Effector CD8-positive, alpha-beta T cell (primary cell): Measurements from ENCODE around the gene MGAT4A.
A peak's percentile ranks its signal among the peaks of the same experiment; 100 is the strongest.

Source experiments
- DNase-seq: peaks from one replicate; lab custom pipeline; 2025; lab: John Stamatoyannopoulos, UW

The MGAT4A gene

DNA sequence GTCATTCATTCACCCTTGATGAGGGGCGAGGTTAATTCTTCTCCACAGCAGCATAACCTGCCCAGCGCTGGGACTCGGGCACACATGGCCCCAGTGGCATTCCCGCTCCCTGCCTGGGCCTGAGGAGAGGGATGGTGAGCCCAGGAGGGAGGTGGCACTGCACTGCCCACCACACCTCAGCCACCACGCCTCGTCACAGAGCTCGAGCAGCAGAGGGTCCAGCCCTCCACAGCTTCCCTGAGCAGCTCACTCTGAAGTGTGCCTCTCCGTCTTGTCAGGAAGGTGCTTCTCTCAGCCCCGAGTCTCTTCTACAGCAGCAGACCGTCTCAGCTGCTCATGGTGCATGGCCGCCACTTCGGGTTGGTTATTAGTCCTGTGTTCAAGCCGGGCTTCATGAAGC, 157.5 kb downstream of the MGAT4A start:
- no peak for DNase-seq

DNA sequence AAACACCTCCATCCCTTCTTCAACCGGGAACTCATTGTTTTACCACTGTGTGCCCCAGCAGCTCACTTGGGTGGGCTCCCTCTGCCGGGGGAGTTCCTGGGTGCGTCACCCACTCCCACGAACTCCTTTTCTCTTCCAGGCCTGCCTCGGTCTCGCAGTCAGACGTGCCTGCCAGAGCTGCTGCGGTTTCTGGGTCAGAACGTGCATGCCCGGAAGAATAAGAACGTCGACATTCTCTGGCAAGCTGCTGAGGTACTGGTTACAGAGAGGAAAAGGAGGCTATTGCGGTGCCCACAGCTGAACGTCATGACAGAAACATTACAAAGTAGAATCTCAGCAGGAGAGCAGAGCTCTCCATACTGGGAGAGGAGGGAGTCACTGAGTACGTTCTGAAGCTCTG, 158.3 kb downstream of the MGAT4A start:
- no peak for DNase-seq

DNA sequence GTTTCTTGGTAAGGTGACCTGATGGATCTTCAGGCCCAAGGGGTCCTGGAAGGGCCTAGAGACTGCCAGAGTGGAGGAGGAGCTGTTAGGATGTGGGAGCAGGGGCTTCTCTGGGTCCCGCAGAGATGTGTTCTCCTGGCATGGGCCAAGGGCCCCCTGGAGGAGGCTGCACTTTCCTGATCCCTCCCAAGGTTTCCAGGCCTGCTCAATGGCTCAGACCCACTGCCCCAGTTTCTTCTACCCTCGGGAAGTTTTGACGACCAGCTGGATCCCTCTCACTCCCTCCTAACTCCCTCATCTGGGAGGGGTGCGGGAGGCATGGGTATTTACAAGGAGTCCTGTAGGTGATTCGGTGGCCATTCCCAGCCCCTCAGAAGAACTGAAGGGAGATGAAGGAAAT, 158.7 kb downstream of the MGAT4A start:
- no peak for DNase-seq

DNA sequence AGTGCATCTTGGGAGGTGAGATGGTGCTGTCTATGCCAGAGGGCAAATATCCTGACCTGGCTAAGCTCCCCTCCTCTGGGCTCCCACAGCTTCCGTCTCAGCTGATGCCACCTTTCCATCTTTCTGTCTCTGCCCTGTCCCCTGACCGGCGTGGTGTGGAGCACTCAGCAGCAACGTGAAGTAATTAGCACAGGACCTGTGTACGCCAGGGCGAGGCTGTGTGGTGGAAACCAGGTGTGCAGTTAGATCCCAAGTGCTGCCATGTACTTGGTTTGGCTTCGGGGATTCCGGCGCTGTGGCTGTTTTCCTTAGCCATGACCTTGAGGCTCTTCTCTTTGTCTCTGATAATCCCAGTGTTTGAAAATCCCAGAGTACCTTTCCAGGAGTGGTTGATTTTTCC, 159.1 kb downstream of the MGAT4A start:
- DNase-seq = no peak

DNA sequence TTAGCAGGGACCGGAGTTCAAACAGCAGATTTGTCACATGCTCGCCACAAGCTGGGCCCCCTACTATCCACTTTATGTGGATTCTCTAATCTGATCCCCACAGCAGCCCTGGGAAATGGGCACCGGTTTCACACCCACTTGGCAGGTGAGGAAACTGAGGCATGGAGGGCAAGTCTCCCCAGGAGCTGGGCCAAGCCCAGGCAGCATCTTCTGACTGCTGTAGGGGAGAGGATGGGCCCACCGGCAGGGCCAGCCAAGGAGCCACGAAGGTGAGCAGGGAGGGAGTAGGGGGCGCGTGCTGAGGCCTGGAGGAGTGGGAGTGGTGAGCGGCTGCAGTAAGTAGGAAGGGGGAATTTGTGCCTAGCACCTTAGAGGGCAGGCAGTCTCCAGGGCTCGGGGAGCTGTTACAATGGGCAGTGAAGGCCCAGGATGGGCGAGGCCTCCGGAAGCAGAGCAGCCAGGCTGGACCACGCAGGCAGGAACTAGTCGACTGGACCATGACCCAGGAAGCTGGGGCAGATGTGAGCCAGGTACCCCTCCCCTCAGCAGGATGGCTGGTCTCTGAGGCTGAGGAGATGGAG, 159.7 kb downstream of the MGAT4A start:
- no peak for DNase-seq

DNA sequence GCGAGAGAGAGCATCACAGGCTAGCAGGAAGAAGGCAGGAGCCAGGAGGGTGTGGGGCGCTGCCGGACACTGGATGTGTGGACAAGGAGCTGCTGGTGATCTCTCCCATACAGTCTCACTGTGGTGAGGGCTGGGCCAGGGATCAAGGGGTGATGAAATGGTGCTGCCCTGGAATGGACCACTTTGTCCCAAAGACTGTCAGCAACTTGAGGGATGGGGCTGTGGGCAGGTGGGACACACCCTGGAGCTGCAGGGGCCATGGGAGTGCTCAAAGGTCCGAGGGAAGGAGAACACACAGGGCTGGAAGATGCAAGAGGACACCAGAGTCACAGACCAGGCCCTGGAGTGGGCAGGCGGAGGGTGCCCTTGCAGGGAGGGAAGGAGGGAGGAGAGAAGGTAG, 160.6 kb downstream of the MGAT4A start:
- DNase-seq = no peak

DNA sequence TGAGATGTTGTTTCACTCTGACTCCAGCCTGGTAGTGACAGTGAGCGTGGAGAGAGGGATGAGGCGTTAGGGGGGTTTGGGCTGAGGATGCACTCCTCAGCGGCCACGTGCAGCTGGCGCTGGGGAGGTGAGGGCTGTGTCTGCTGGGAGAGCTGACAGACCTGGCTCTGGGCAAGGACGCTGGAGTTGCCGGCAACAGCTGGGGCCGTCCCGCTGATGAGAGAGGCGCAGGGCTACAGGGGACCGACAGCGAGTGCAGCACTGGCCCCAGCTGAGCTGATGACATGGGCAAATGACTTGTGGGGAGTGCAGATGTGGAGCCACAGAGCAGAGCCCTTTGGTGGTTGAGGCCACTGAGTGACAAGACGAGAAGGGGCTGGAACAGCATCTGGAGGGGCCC, 161.0 kb downstream of the MGAT4A start:
- no peak for DNase-seq

DNA sequence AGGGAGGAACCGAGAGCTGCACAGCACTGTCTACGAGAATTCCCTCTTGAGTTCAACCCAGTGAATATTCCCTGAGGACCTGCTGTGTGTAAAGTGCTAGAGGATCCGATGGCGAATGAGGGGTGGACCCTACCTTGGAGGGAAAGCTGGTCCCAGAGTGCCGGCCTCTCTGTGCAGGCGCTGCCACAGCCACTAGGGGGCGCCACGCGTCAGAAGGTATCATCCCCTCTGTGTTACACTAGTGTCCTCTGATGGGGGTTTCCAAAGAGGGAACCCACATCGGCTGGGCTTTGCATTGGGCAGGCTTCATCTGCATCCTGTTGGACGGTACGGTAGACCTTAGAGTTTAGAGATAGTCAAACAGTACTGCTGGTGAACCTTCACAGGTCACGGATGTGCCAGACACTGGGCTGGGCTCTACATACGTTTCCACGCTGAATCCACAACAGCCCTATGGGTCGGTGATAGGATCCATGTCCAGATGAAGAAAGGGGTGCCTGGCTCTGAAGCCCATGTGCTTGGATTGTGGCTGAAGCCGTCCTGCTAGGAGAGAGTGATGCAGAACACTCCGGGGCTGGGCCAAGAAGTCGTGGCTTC, 161.6 kb downstream of the MGAT4A start:
- peak; percentile 71 for DNase-seq
